ENCODE data around the gene MTRR.

Gene MTRR

GRCh38 chr5:7868773-7869473 lies at the start of gene MTRR, which contains the start of gene FASTKD3:
TSS of gene MTRR (plus strand) at chr5:7869148. CDS start at chr5:7870795, 1,647 bp downstream.
TSS of gene FASTKD3 (minus strand) at chr5:7869031. CDS start at chr5:7868083, 948 bp downstream.
- DNase-seq (ENCODE audit: low read depth) = peak; percentile 94
- TF ChIP-seq, protein P1, sequence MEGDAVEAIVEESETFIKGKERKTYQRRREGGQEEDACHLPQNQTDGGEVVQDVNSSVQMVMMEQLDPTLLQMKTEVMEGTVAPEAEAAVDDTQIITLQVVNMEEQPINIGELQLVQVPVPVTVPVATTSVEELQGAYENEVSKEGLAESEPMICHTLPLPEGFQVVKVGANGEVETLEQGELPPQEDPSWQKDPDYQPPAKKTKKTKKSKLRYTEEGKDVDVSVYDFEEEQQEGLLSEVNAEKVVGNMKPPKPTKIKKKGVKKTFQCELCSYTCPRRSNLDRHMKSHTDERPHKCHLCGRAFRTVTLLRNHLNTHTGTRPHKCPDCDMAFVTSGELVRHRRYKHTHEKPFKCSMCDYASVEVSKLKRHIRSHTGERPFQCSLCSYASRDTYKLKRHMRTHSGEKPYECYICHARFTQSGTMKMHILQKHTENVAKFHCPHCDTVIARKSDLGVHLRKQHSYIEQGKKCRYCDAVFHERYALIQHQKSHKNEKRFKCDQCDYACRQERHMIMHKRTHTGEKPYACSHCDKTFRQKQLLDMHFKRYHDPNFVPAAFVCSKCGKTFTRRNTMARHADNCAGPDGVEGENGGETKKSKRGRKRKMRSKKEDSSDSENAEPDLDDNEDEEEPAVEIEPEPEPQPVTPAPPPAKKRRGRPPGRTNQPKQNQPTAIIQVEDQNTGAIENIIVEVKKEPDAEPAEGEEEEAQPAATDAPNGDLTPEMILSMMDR (IDR thresholded peaks at IDR 0.05; ENCODE audit: low read length, missing control alignments) = no peak
- H3K4me3 ChIP-seq (replicated peaks; ENCODE audit: low read depth, low read length) = peak within 1 kb of the TSS; percentile 89

- no peak overlapping the region for H3K4me3 ChIP-seq (replicated peaks; ENCODE audit: low read depth, low read length)
- TF ChIP-seq, protein P1 (IDR thresholded peaks at IDR 0.05; ENCODE audit: low read length, missing control alignments) = no peak
- DNase-seq (ENCODE audit: low read depth) = no peak
These were observed 46.5 kb upstream of the MTRR start for GRCh38 chr5:7822449-7822848.

- no peak for DNase-seq (ENCODE audit: low read depth)
- TF ChIP-seq, protein P1 (IDR thresholded peaks at IDR 0.05; ENCODE audit: low read length, missing control alignments) = no peak
- no peak overlapping the region for H3K4me3 ChIP-seq (replicated peaks; ENCODE audit: low read depth, low read length)
These were observed 45.4 kb upstream of the MTRR start for GRCh38 chr5:7823594-7823993.

GRCh38 chr5:7824995-7825394 lies 44.0 kb upstream of the MTRR start:
- no peak overlapping the region for H3K4me3 ChIP-seq (replicated peaks; ENCODE audit: low read depth, low read length)
- no peak for DNase-seq (ENCODE audit: low read depth)
- TF ChIP-seq, protein P1 (IDR thresholded peaks at IDR 0.05; ENCODE audit: low read length, missing control alignments) = no peak

GRCh38 chr5:7825630-7826029 lies 43.3 kb upstream of the MTRR start:
- DNase-seq (ENCODE audit: low read depth) = no peak
- no peak overlapping the region for H3K4me3 ChIP-seq (replicated peaks; ENCODE audit: low read depth, low read length)
- TF ChIP-seq, protein P1 (IDR thresholded peaks at IDR 0.05; ENCODE audit: low read length, missing control alignments) = no peak

- H3K4me3 ChIP-seq (replicated peaks; ENCODE audit: low read depth, low read length) = no peak overlapping the region
- no peak for DNase-seq (ENCODE audit: low read depth)
- TF ChIP-seq, protein P1 (IDR thresholded peaks at IDR 0.05; ENCODE audit: low read length, missing control alignments) = no peak
These were observed 41.3 kb upstream of the MTRR start for GRCh38 chr5:7827610-7828009.

DNA sequence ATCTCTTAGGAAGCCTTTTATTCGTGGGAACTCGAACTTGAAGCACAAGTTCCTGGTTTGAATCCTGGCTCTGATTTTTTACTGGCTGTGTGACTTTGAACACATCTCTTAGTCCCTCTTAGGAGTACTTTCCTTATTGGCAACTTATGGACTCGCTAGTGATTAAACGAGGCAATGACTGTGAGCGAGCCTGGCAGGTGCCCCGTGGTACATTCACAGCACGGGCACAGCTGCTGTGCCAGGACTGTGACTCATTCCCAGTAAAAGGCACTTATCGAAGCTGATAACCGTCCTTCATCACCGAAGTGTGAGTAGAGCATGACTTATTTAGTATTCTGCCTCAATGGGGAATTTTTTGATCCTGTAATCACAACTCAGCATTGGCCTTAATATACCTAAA lies 40.7 kb upstream of the MTRR start:
- no peak for DNase-seq (ENCODE audit: low read depth)
- H3K4me3 ChIP-seq (replicated peaks; ENCODE audit: low read depth, low read length) = no peak overlapping the region
- TF ChIP-seq, protein P1 (IDR thresholded peaks at IDR 0.05; ENCODE audit: low read length, missing control alignments) = no peak

Measured in fibroblast of pulmonary artery (primary cell).